Lower leg skin (tissue), 4 donors: ENCODE measurements around the gene NOTCH2. TPM values are rescaled to one million over a fixed set of nuclear protein-coding genes. Genes with fewer than 3 reads are reported as not detected.

ENCODE experiments used
- DNase-seq, 2 donors: peaks; one replicate each; pipeline ENCODE4 v3.0.0-alpha.2; 2019; ENCODE audit warnings: low spot score in 2 of 2
- H3K4me3 ChIP-seq: fragments of 200-600 bp; sonication (generic); 2 replicates; pipeline ENCODE4 v1.5.1; 2017; ENCODE audit warnings: mild to moderate bottlenecking, low read depth; ENCODE audit not compliant: poor library complexity, severe bottlenecking
- CTCF ChIP-seq, 3 donors: fragments of 450-650 bp; IDR thresholded peaks; one replicate each; pipeline ENCODE4 v1.5.1; 2016; ENCODE audit warnings: antibody characterized with exemption in 3 of 3, mild to moderate bottlenecking in 3 of 3, moderate library complexity in 2 of 3
- POLR2A ChIP-seq, 2 donors: fragments of 450-650 bp; IDR thresholded peaks; one replicate each; pipeline ENCODE4 v1.6.1; 2016 to 2017; ENCODE audit warnings: antibody characterized with exemption in 2 of 2, mild to moderate bottlenecking in 1 of 2, moderate library complexity in 1 of 2
- WGBS, 2 donors: methylation state at CpG; one replicate each; pipeline ENCODE4 v1.1.5; 2018; 5-methylcytosine and 5-hydroxymethylcytosine counted together
- intact Hi-C: fragments of 100-400 bp; cut with DNase I; formaldehyde crosslinking; loops from one replicate; pipeline ENCODE4 v1.15.0; 2023; ENCODE audit warnings: low total_unique reads
- total RNA-seq, 4 donors: library from RNA; depleted of rRNA; stranded (reverse); fragments of >200 nt; gene quantifications; one replicate each; pipeline ENCODE4 v1.1.0, GENCODE V29; 2016

NOTCH2 gene
- total RNA-seq, 4 donors from 2014 or later = 102 to 169 (median 132) TPM

GRCh38 chr1:119966020-119966419, 103.4 kb downstream of the NOTCH2 start:
- intact Hi-C loops = no loop called here
- DNase-seq = no peak
- 64 to 75% methylated on average over 4 of the region's 4 CpGs for WGBS, 2 donors
- no peak overlapping the region for H3K4me3 ChIP-seq
- no peak for TF ChIP-seq POLR2A (IDR thresholded peaks at IDR 0.05)
- no peak for TF ChIP-seq CTCF (IDR thresholded peaks at IDR 0.05)

- TF ChIP-seq POLR2A (IDR thresholded peaks at IDR 0.05) = no peak
- no peak for TF ChIP-seq CTCF (IDR thresholded peaks at IDR 0.05)
- no peak for DNase-seq
- intact Hi-C loops = no loop called here
- 60 to 76% methylated on average over 1 of the region's 1 CpG for WGBS, 2 donors
- H3K4me3 ChIP-seq = no peak overlapping the region
Observed at GRCh38 chr1:119964673-119965363, 104.6 kb downstream of the NOTCH2 start.

- H3K4me3 ChIP-seq = no peak overlapping the region
- TF ChIP-seq CTCF (IDR thresholded peaks at IDR 0.05) (no peak), POLR2A (IDR thresholded peaks at IDR 0.05) (no peak)
- intact Hi-C loops = no loop called here
- 65 to 82% methylated on average over 5 of the region's 5 CpGs for WGBS, 2 donors
- DNase-seq = no peak
Observed at GRCh38 chr1:119962296-119962968, 107.0 kb downstream of the NOTCH2 start.

- H3K4me3 ChIP-seq = no peak overlapping the region
- intact Hi-C loops = no loop called here
- TF ChIP-seq CTCF (IDR thresholded peaks at IDR 0.05) (no peak), POLR2A (IDR thresholded peaks at IDR 0.05) (no peak)
- no peak for DNase-seq
- 92 to 96% methylated on average over 4 of the region's 4 CpGs for WGBS, 2 donors
Observed at GRCh38 chr1:119960501-119960900, 109.0 kb downstream of the NOTCH2 start.

- intact Hi-C loops = no loop called here
- DNase-seq = no peak
- H3K4me3 ChIP-seq = no peak overlapping the region
- TF ChIP-seq CTCF (IDR thresholded peaks at IDR 0.05) (no peak), POLR2A (IDR thresholded peaks at IDR 0.05) (no peak)
- WGBS, 2 donors = 91% methylated on average over 7 of the region's 7 CpGs
Observed at GRCh38 chr1:119959268-119960220, 109.9 kb downstream of the NOTCH2 start.
